ENCODE results near the gene DGUOK.
"Not testable (repeated sequence)": the region's sequence is repeated elsewhere in the genome, so short reads cannot be mapped to it uniquely, and the experiment has no call there.

DGUOK gene

GRCh38 chr2:73922681-73923080 is 4.0 kb upstream of the DGUOK start:
- no peak for DNase-seq

DNA sequence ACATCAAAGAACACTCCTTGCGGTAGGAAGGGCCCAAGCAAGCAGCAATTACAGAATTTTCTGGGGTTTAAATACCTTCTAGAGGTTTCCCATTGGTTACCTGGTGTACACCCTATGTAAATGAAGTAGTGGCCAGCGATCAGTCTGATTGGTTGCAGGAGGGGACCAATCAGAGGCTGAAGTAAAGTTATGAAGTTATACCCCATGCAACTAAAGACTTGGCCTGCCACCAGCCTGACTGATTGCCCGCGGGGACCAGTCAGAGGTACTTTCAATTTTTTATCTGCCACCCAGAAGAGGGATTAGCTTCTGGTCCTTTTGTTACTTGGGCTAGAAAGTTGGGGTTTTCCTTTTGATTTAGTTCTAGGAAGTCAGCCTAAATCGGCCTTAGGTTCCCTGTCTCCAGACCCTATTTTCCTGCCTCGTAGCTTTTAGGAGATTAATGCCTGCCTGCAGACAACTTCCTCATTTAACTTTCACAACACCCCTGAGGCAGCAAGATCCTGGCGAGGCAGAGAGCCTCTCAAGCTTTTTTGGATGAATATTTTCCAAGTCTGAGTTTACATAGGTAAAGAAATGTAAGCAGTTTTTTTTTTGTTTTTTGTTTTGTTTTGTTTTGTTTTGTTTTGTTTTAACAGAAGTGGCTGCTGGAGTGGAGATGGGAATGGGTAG is 1.5 kb upstream of the DGUOK start:
- no peak for DNase-seq

DNA sequence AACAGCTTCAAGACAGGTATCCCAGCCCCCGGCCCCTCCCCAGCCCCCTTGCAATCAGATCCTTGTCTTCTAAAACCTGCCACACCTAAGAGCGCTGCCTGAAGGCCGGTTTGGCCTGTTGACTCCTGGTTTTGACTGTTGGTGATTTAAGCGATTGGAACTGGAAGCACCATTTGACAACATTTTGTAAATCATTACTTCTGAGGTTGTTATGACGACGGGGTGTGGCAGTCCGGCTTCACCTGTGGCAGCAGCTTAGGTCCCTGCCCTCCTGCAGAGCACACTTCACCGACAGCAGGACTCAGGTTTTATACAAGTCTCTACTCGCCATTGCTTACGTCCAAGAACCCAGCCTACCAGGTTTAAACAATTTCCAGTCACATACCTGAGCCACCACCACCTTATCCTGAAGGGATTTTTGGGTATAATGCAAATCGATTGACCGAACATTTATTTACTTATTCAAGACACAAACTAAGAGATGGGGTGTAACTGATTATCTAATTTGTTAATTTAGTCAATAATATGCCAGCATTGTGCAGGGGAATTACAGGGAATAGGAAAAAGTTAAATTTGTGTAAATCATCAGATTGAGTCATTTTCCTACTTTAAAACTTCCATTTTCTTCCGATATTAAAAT is 707 bp upstream of the DGUOK start:
- DNase-seq = no peak

GRCh38 chr2:73927344-73927743 is 664 bp downstream of the DGUOK start:
- no peak for DNase-seq

DNA sequence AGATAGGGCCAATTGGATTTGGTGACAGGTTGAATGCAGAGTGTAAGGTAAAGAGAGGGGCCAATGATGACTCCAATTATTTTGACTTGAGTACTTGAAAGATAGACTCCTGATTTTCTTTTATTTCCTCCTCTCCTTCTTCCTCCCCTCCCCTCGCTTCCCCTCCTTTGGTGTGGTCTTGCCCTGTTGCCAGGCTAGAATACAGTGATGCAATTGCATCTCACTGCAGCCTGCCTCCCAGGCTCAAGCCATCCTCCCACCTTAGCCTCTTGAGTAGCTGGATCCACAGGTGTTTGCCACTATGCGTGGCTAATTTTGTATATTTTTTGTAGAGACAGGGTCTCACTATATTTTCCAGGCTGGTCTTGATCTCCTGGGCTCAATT is 2.3 kb downstream of the DGUOK start:
- DNase-seq = no peak

DNA sequence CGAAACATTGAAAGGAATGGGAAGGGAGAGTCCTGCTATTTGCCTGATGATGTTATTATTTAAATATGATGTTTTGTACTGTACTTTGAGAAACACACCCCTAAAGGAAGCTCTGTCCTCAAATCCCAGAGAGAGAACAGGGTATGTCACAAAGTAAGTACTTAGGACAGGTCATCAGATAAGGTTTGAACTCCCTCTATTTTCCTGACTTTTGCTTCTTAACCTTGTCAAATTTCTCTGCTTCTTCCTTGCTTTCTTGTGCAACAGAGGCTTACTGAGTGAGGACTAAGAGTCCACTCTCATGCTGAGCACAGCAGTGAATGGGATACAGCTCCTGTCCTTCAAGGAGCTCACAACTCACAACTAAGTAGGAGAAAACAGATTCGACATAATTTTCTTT is 3.7 kb downstream of the DGUOK start:
- DNase-seq = no peak

GRCh38 chr2:73931531-73932500 is 5.1 kb downstream of the DGUOK start:
- no peak for DNase-seq

DNA sequence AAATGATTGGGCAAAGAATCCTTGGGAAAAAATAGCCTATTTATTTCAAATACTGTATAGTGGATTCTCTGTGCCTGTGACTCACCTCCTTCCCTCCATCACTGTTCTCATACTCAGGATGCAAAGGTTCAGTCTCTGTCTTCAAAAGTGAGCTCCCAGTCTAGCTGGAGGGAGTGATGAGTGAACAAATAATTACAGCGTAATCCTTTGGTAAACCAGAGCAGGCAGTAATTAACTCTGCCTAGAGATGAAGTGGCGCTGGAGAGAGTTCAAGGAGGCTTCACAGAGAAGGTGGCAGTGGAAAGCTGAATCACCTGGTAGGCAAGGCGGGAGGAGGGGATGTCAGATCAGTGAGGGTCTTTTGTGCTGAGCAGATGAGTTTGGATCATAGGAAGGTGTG is 6.5 kb downstream of the DGUOK start:
- DNase-seq = no peak

DNA sequence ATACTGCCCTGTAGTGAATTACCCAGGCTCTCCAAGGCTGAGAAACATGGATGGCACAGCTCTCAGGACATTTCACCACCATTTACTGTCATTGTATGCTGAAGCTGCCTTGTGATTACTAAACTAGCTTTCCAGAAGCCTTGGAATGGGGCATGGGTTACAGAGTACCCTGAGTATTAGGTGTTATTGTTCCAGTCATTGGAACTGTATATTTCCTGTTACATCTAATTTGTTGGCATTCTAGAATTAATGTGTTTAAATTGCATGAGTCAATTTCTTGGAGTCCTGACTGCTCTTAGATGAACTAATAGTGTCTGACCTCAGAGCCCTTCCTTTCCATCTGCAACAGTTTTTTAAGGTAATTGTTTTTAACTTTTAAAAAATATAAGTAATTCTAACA is 9.0 kb downstream of the DGUOK start:
- DNase-seq = no peak

- DNase-seq = no peak
These were observed 10.6 kb downstream of the DGUOK start for GRCh38 chr2:73937103-73937885.

DNA sequence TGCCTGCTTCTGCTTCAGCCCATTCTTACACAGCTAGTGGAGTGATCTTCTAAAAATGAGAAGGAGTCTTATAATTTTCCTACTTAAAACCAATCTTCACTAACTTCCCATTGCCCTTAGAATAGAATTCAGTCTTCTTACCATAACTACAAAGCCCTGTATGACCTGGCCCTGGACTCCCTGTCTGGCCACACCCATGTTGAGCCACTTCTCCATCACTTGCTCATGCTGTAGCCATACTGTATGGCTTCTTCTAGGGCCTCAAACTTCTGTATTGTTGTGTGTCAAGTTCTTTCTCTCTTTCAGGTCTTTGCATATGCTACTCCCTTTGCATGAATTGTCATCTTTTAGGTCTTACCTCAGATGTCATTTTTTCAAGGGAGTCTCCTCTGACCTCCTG is 11.2 kb downstream of the DGUOK start:
- no peak for DNase-seq

GRCh38 chr2:73938718-73939352 is 12.2 kb downstream of the DGUOK start:
- DNase-seq = no peak

- no peak for DNase-seq
These were observed 12.7 kb downstream of the DGUOK start for GRCh38 chr2:73939419-73939818.

GRCh38 chr2:73940066-73940465 is 13.4 kb downstream of the DGUOK start:
- not testable (repeated sequence) for DNase-seq

DNA sequence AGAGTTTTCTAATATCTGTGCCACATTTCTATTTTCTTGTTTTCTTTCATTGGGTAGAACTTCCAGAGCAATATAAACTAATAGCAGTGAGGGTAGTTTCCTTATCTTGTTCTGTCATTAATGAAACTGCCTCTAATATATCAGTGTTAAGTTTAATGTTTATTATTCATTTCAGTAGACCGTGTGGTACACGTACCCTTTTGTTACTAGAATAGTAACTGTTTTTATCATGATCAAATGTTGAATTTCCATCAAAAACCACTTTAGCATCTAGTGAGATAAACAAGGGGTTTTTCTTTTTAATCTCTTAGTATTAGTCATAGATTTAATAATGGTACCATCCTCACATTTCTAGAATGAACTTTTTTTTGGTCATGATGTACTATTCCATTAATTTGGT is 16.0 kb downstream of the DGUOK start:
- DNase-seq = no peak

- no peak for DNase-seq
These were observed 18.0 kb downstream of the DGUOK start for GRCh38 chr2:73944714-73945113.

GRCh38 chr2:73946215-73946614 is 19.5 kb downstream of the DGUOK start:
- DNase-seq = no peak

DNA sequence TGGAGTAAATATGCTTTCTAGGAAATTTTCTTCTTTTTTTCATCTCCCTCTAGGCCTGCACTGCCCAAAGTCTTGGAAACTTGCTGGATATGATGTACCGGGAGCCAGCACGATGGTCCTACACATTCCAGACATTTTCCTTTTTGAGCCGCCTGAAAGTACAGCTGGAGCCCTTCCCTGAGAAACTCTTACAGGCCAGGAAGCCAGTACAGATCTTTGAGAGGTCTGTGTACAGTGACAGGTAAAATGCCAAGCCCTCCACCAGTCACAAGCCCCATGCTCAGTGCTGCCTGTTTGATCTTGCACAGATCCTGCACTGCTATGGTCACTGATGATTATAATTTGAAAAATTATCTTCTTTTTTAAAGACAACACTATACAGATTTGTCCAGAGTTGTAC is 20.0 kb downstream of the DGUOK start:
- no peak for DNase-seq

DNA sequence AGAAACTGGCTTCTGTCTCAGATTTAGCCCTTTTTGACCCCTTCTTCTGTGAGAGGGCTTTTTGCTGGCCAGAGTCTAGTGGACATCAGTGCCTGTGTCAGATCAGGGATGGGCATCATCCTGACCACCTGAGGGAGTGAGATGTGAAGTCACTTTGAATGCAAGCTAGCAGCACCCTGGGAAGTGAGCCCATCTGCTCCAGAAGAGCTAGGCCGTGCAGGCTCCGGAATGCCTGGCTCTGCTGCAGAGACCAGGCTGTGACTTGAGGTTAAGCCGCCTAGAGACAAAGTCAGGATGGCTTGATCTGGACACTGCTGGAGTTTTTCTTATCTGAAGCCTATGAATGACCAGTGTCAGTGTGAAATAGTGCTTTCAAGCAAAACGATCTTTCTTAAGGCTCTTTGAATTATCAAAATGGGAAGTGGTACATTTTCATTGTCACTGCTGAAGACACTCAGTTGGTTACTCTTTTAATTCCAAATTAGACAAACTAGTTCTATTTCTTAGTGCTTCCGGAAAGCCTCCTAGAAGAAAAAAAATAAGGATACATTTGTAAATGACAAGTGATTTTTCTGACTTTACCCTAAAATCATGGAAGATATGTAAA is 20.8 kb downstream of the DGUOK start:
- no peak for DNase-seq

DNA sequence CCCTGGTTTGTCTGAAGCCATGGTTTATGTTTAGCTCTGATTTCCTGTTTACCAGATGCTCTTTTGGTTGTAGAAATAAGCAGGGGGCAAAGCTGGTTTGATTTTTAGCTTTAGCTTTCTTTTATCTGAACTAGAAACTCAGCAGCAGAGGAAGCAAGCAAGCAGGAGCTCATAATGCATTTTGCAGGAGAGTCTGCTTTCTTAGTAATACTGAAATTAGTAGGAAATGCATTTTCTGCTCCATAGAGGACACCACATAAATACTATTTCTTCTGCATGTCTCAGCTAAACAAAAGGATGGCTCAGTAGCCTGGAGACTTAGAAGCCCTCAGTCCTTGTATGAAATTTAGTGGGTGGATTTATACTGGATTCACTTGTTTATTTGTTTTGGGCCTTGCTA is 23.1 kb downstream of the DGUOK start:
- DNase-seq = no peak

DNA sequence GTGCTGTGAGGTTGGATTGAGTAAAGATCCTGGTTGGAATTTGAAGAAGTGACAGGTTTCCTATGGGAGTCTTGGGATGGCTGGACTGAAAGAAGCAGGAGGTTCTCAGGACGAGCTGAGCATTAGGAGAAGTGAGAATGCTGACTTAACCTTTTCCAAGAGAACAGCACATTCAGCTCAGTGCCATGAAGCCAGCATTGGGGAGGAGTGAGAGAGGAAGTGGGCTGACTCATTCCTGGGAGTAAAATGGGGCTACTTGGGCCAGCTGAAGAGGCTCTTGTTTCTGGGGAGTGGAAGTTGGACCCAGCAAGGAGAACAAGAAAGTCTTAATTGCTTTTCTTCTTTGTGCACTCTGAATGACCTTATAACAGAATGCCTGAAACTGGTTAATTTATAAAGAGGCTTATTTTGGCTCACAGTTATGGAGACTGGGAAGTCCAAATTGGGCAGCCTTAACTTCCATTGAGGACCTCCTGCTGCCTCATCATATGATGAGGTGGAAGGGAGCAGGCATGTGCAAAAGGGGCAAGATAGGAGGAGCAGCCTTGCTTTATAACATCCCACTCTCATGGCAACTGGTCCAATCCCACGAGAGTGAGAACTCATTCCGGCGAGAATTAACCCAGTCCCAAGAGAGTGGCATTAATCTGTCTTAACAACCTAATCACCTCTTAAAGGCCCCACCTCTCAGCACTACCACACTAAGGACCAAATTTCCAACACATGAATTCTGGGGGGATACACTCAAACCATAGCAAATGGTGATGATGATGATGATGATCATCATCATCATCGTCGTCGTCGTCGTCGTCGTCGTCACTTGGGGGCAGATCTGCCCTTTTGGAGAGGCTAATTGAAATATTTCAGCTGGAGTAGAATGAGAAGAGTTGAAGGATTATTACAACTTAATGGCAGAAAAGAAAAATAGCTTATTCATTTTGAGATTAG is 26.1 kb downstream of the DGUOK start:
- no peak for DNase-seq
